HepG2 (cell line): ENCODE measurements around the gene STRN3. TPM values are rescaled to one million over a fixed set of nuclear protein-coding genes. Genes with fewer than 3 reads are reported as not detected.

Experiments
- PHF21A ChIP-seq: sonication (generic); formaldehyde crosslinking; IDR thresholded peaks from 2 replicates; pipeline ENCODE4 v1.5.0; 2020; ENCODE audit warnings: mild to moderate bottlenecking, missing genetic modification reagents
- PRPF4 ChIP-seq: fragments of 200-400 bp; formaldehyde crosslinking; IDR thresholded peaks from 2 replicates; pipeline ENCODE4 v1.6.1; 2016; ENCODE audit warnings: low read length, low read depth; ENCODE audit not compliant: poor library complexity, severe bottlenecking
- SATB2 ChIP-seq: sonication (generic); formaldehyde crosslinking; IDR thresholded peaks from 2 replicates; pipeline ENCODE4 v1.5.0; 2020; ENCODE audit warnings: missing genetic modification reagents
- SMAD1 ChIP-seq: sonication (generic); formaldehyde crosslinking; IDR thresholded peaks from 2 replicates; pipeline ENCODE4 v1.4.0; 2020; ENCODE audit warnings: missing genetic modification reagents, low read depth, mild to moderate bottlenecking, borderline replicate concordance
- SOX5 ChIP-seq: IDR thresholded peaks from 2 replicates; pipeline ENCODE4 v1.6.1; 2016; ENCODE audit warnings: borderline replicate concordance
- ZFP1 ChIP-seq: IDR thresholded peaks from 2 replicates; pipeline ENCODE4 v1.6.1; 2016
- ZNF160 ChIP-seq: sonication (generic); formaldehyde crosslinking; IDR thresholded peaks from 2 replicates; pipeline ENCODE4 v1.8.0; 2022; ENCODE audit warnings: mild to moderate bottlenecking, inconsistent platforms, missing genetic modification reagents
- ZNF460 ChIP-seq: sonication (generic); formaldehyde crosslinking; IDR thresholded peaks from 2 replicates; pipeline ENCODE4 v1.5.1; 2020; ENCODE audit warnings: missing genetic modification reagents, mild to moderate bottlenecking, borderline replicate concordance
- ZNF501 ChIP-seq: sonication (generic); formaldehyde crosslinking; IDR thresholded peaks from 2 replicates; pipeline ENCODE4 v1.5.1; 2020; ENCODE audit warnings: mild to moderate bottlenecking, moderate library complexity, missing genetic modification reagents
- ZNF768 ChIP-seq: sonication (generic); formaldehyde crosslinking; IDR thresholded peaks from 2 replicates; pipeline ENCODE4 v1.4.0; 2020; ENCODE audit warnings: missing genetic modification reagents
- ZSCAN21 ChIP-seq: sonication (generic); formaldehyde crosslinking; IDR thresholded peaks from 2 replicates; pipeline ENCODE4 v1.8.0; 2022; ENCODE audit warnings: mild to moderate bottlenecking, missing genetic modification reagents, moderate library complexity, borderline replicate concordance
- polyA plus RNA-seq, 8 experiments: library from polyadenylated mRNA; depleted of rRNA in 3 of 8; stranded (reverse) in 7 of 8; unstranded in 1 of 8; fragments of >200 nt; fragmentation: Illumina TruSeq in 4 of 8; extraction: Trizol in 4 of 8; gene quantifications; 2 replicates each; pipeline versions ENCODE4 v1.2.1 to v1.2.3, GENCODE V29; 2011 to 2016; ENCODE audit warnings: low read depth in 4 of 8, missing spikeins in 1 of 8, mixed read lengths in 1 of 8; ENCODE audit not compliant: insufficient read depth in 1 of 8
- total RNA-seq, 5 experiments: library from RNA; depleted of rRNA; stranded (reverse); fragments of >200 nt; fragmentation: Illumina TruSeq; extraction: Trizol; gene quantifications; 2 replicates each; pipeline ENCODE4 v1.2.3, GENCODE V29; 2016; ENCODE audit warnings: low read depth in 1 of 5
- TF ChIP-seq, protein P1 (sequence below): sonication (generic); formaldehyde crosslinking; IDR thresholded peaks from 2 replicates; pipeline ENCODE4 v1.9.0; 2021; ENCODE audit warnings: mild to moderate bottlenecking, missing genetic modification reagents
- TF ChIP-seq, protein P2 (sequence below): sonication (generic); formaldehyde crosslinking; IDR thresholded peaks from 2 replicates; pipeline ENCODE4 v1.5.0; 2020; ENCODE audit warnings: missing genetic modification reagents
- TF ChIP-seq, protein P3 (sequence below): sonication (generic); formaldehyde crosslinking; IDR thresholded peaks from 2 replicates; pipeline ENCODE4 v1.4.0; 2020; ENCODE audit warnings: missing genetic modification reagents
- TF ChIP-seq, protein P4 (sequence below): sonication (generic); formaldehyde crosslinking; IDR thresholded peaks from 2 replicates; pipeline ENCODE4 v1.5.1; 2020; ENCODE audit warnings: mild to moderate bottlenecking, missing genetic modification reagents, moderate library complexity

Gene STRN3
- total and polyA plus RNA-seq, 2 of the 13 experiments (the other 11 are each of a cell fraction or from before 2014, with no cell fraction given): 49.4 to 123 TPM

DNA sequence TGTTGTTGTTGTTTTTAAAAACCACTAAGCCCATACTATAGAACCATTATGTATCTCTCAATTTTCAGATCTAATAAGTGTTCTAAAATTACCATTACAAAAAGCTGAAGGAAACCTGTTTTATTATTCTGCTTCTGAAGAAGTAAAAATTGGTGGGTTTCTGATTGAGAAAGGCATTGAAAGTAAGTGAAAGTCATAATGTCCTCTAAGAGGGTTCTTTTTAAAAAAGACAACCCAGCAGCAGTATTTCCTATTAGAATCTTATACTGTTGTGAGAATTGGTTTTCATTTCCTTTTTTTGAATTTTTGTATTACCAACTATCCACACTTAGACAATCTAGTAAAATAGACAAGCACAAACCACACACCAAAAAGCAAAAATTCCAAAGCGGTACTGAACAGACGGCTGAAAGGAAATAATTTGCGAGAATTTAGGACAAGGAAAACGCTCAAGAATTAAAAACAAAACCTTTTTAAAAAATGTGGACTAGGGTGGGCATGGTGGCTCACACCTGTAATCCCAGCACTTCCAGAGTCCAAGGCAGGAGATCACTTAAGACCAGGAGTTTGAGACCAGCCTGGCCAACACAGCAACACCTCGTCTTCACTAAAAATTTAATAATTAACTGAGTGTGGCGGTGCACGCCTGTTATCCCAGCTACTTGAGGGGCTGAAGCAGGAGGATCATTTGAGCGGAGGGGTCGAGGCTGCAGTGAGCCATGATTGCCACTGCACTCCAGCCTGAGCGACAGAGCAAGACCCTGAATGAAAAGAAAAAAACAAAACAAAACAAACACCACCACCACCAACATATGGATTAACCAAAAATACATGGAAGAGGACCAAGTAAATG lies 67.4 kb downstream of the STRN3 start (continued):
- TF ChIP-seq, protein P1, sequence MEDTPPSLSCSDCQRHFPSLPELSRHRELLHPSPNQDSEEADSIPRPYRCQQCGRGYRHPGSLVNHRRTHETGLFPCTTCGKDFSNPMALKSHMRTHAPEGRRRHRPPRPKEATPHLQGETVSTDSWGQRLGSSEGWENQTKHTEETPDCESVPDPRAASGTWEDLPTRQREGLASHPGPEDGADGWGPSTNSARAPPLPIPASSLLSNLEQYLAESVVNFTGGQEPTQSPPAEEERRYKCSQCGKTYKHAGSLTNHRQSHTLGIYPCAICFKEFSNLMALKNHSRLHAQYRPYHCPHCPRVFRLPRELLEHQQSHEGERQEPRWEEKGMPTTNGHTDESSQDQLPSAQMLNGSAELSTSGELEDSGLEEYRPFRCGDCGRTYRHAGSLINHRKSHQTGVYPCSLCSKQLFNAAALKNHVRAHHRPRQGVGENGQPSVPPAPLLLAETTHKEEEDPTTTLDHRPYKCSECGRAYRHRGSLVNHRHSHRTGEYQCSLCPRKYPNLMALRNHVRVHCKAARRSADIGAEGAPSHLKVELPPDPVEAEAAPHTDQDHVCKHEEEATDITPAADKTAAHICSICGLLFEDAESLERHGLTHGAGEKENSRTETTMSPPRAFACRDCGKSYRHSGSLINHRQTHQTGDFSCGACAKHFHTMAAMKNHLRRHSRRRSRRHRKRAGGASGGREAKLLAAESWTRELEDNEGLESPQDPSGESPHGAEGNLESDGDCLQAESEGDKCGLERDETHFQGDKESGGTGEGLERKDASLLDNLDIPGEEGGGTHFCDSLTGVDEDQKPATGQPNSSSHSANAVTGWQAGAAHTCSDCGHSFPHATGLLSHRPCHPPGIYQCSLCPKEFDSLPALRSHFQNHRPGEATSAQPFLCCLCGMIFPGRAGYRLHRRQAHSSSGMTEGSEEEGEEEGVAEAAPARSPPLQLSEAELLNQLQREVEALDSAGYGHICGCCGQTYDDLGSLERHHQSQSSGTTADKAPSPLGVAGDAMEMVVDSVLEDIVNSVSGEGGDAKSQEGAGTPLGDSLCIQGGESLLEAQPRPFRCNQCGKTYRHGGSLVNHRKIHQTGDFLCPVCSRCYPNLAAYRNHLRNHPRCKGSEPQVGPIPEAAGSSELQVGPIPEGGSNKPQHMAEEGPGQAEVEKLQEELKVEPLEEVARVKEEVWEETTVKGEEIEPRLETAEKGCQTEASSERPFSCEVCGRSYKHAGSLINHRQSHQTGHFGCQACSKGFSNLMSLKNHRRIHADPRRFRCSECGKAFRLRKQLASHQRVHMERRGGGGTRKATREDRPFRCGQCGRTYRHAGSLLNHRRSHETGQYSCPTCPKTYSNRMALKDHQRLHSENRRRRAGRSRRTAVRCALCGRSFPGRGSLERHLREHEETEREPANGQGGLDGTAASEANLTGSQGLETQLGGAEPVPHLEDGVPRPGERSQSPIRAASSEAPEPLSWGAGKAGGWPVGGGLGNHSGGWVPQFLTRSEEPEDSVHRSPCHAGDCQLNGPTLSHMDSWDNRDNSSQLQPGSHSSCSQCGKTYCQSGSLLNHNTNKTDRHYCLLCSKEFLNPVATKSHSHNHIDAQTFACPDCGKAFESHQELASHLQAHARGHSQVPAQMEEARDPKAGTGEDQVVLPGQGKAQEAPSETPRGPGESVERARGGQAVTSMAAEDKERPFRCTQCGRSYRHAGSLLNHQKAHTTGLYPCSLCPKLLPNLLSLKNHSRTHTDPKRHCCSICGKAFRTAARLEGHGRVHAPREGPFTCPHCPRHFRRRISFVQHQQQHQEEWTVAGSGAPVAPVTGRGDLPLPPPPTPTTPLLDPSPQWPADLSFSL (CRISPR knock-in tag): no peak; the same call in 1 of the 2 replicates
- TF ChIP-seq SOX5: no peak
- no peak for TF ChIP-seq ZNF160 (CRISPR knock-in tag)
- TF ChIP-seq PRPF4: peak; percentile 41
- TF ChIP-seq, protein P2, sequence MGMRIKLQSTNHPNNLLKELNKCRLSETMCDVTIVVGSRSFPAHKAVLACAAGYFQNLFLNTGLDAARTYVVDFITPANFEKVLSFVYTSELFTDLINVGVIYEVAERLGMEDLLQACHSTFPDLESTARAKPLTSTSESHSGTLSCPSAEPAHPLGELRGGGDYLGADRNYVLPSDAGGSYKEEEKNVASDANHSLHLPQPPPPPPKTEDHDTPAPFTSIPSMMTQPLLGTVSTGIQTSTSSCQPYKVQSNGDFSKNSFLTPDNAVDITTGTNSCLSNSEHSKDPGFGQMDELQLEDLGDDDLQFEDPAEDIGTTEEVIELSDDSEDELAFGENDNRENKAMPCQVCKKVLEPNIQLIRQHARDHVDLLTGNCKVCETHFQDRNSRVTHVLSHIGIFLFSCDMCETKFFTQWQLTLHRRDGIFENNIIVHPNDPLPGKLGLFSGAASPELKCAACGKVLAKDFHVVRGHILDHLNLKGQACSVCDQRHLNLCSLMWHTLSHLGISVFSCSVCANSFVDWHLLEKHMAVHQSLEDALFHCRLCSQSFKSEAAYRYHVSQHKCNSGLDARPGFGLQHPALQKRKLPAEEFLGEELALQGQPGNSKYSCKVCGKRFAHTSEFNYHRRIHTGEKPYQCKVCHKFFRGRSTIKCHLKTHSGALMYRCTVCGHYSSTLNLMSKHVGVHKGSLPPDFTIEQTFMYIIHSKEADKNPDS: no peak
- no peak for TF ChIP-seq ZNF768 (CRISPR knock-in tag)
- peak; percentile 39; the same call in 1 of the 2 replicates for TF ChIP-seq ZNF501
- no peak for TF ChIP-seq SATB2
- no peak for TF ChIP-seq SMAD1
- TF ChIP-seq ZFP1: no peak
- TF ChIP-seq PHF21A: no peak
- TF ChIP-seq, protein P3, sequence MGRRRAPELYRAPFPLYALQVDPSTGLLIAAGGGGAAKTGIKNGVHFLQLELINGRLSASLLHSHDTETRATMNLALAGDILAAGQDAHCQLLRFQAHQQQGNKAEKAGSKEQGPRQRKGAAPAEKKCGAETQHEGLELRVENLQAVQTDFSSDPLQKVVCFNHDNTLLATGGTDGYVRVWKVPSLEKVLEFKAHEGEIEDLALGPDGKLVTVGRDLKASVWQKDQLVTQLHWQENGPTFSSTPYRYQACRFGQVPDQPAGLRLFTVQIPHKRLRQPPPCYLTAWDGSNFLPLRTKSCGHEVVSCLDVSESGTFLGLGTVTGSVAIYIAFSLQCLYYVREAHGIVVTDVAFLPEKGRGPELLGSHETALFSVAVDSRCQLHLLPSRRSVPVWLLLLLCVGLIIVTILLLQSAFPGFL (CRISPR knock-in tag): no peak
- TF ChIP-seq ZNF460 (CRISPR knock-in tag): peak; percentile 59
- TF ChIP-seq, protein P4, sequence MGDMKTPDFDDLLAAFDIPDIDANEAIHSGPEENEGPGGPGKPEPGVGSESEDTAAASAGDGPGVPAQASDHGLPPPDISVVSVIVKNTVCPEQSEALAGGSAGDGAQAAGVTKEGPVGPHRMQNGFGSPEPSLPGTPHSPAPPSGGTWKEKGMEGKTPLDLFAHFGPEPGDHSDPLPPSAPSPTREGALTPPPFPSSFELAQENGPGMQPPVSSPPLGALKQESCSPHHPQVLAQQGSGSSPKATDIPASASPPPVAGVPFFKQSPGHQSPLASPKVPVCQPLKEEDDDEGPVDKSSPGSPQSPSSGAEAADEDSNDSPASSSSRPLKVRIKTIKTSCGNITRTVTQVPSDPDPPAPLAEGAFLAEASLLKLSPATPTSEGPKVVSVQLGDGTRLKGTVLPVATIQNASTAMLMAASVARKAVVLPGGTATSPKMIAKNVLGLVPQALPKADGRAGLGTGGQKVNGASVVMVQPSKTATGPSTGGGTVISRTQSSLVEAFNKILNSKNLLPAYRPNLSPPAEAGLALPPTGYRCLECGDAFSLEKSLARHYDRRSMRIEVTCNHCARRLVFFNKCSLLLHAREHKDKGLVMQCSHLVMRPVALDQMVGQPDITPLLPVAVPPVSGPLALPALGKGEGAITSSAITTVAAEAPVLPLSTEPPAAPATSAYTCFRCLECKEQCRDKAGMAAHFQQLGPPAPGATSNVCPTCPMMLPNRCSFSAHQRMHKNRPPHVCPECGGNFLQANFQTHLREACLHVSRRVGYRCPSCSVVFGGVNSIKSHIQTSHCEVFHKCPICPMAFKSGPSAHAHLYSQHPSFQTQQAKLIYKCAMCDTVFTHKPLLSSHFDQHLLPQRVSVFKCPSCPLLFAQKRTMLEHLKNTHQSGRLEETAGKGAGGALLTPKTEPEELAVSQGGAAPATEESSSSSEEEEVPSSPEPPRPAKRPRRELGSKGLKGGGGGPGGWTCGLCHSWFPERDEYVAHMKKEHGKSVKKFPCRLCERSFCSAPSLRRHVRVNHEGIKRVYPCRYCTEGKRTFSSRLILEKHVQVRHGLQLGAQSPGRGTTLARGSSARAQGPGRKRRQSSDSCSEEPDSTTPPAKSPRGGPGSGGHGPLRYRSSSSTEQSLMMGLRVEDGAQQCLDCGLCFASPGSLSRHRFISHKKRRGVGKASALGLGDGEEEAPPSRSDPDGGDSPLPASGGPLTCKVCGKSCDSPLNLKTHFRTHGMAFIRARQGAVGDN: peak; percentile 32; the same call in 1 of the 2 replicates
- no peak for TF ChIP-seq ZSCAN21 (CRISPR knock-in tag)
